Panc1 (cell line): ENCODE results near the gene SERPINA9. TPM values are rescaled to one million over a fixed set of nuclear protein-coding genes. Genes with fewer than 3 reads are reported as not detected.
"Not testable (repeated sequence)": the region's sequence is repeated elsewhere in the genome, so short reads cannot be mapped to it uniquely, and the experiment has no call there.

Source experiments
- ATAC-seq: fragments of 200-7000 bp; cut with Tn5 transposase; 2 replicates; pipeline ENCODE4 v1.9.1; 2020; ENCODE audit warnings: mild to moderate bottlenecking, moderate library complexity
- BruUV-seq: library from RNA; stranded (reverse); fragments of 400-500 nt; replicated peaks from 2 replicates; lab custom pipeline; 2021; lab: Mats Ljungman, UMichigan
- CTCF ChIA-PET: fragments of 300-600 bp; sonication (Branson Sonifier 250); formaldehyde crosslinking; loops from one replicate; lab custom pipeline; 2022; ENCODE audit warnings: antibody characterized with exemption; lab: Charles Lee
- POLR2A ChIA-PET: fragments of 300-600 bp; sonication (Branson Sonifier 250); formaldehyde crosslinking; loops from one replicate; lab custom pipeline; 2022; ENCODE audit warnings: antibody characterized with exemption; lab: Charles Lee
- DNase-seq: peaks from one replicate; pipeline ENCODE4 v3.0.0-alpha.2; 2010; ENCODE audit warnings: low read depth, low spot score
- H3K27ac ChIP-seq: 2 replicates; pipeline ENCODE4 v1.5.1; 2011; ENCODE audit warnings: mild to moderate bottlenecking, low read length, inconsistent platforms
- H3K27me3 ChIP-seq: fragments of 200-500 bp; sonication (Bioruptor generic); 2 replicates; pipeline ENCODE4 v1.6.0; 2014; ENCODE audit warnings: low read length, inconsistent platforms; ENCODE audit not compliant: control insufficient read depth, insufficient read depth
- H3K36me3 ChIP-seq: fragments of 200-500 bp; sonication (Bioruptor generic); 2 replicates; pipeline ENCODE4 v1.5.1; 2014; ENCODE audit warnings: inconsistent platforms, mild to moderate bottlenecking, low read length, moderate library complexity; ENCODE audit not compliant: control insufficient read depth, insufficient read depth
- H3K4me1 ChIP-seq: 2 replicates; pipeline ENCODE4 v1.5.1; 2011; ENCODE audit warnings: inconsistent platforms, mild to moderate bottlenecking, low read length, moderate library complexity; ENCODE audit not compliant: control insufficient read depth, insufficient read depth
- H3K4me3 ChIP-seq, 2 experiments: 2 replicates each; pipeline ENCODE4 v1.5.1; 2011 to 2012; ENCODE audit warnings: low read depth in 2 of 2, low read length in 2 of 2, mild to moderate bottlenecking in 2 of 2, inconsistent platforms in 1 of 2, moderate library complexity in 1 of 2
- H3K9me3 ChIP-seq: fragments of 200-500 bp; sonication (Bioruptor generic); 2 replicates; pipeline ENCODE4 v1.5.1; 2014; ENCODE audit warnings: low read depth, mild to moderate bottlenecking, inconsistent platforms, low read length, moderate library complexity; ENCODE audit not compliant: control insufficient read depth, insufficient read depth
- CTCF ChIP-seq: fragments of 450-650 bp; IDR thresholded peaks from 2 replicates; pipeline ENCODE4 v1.5.1; 2017; ENCODE audit warnings: mild to moderate bottlenecking
- POLR2AphosphoS5 ChIP-seq: IDR thresholded peaks from 2 replicates; pipeline ENCODE4 v1.6.1; 2012; ENCODE audit warnings: mild to moderate bottlenecking, low read depth, low read length, moderate library complexity
- REST ChIP-seq, 2 experiments: IDR thresholded peaks; 2 replicates each; pipeline ENCODE4 v1.6.1; 2011 to 2012; ENCODE audit warnings: low read depth in 2 of 2, control low read depth in 1 of 2, low read length in 1 of 2, mild to moderate bottlenecking in 1 of 2, moderate library complexity in 1 of 2; ENCODE audit not compliant: insufficient read depth in 1 of 2
- SIN3A ChIP-seq: IDR thresholded peaks from 2 replicates; pipeline ENCODE4 v1.6.1; 2012; ENCODE audit warnings: low read depth, mild to moderate bottlenecking, low read length, moderate library complexity, borderline replicate concordance; ENCODE audit not compliant: insufficient read depth
- TCF7L2 ChIP-seq: IDR thresholded peaks from 2 replicates; pipeline ENCODE4 v1.6.1; 2011; ENCODE audit warnings: mild to moderate bottlenecking, low read depth, low read length, inconsistent platforms
- in situ Hi-C: cut with HindIII; loops from 2 replicates; pipeline ENCODE4 v1.10.0; 2016; ENCODE audit warnings: low sequenced_read_pairs, low pct_unique_long_range_greater_than_20kb
- intact Hi-C: fragments of 100-400 bp; cut with micrococcal nuclease; formaldehyde crosslinking; loops from one replicate; pipeline ENCODE4 v1.10.0; 2022; ENCODE audit not compliant: unreplicated experiment
- total RNA-seq: library from RNA; stranded (reverse); gene quantifications from one replicate; pipeline ENCODE4 v1.2.1, GENCODE V29; 2021; ENCODE audit not compliant: unreplicated experiment

SERPINA9 gene
- total RNA-seq, 1 experiment from 2014 or later = not detected

GRCh38 chr14:94515426-94515825 is 39.4 kb upstream of the SERPINA9 start:
- DNase-seq = no peak
- TF ChIP-seq CTCF (no peak), TCF7L2 (no peak), REST (IDR thresholded peaks at IDR 0.05; ENCODE audit: insufficient read depth in 1 of 2, low read depth in 2 of 2, low read length in 1 of 2) (no peak), SIN3A (no peak), POLR2AphosphoS5 (no peak)
- Histone ChIP-seq H3K27me3 (no peaks in the 10 kb centered on the region), H3K4me3 (no peak overlapping the region), H3K9me3 (no peaks in the 10 kb centered on the region), H3K4me1 (no peaks in the 10 kb centered on the region), H3K27ac (no peak overlapping the region), H3K36me3 (no peaks in the 10 kb centered on the region)
- ATAC-seq = no peak
- in situ Hi-C loops = no loop called here
- POLR2A ChIA-PET = no interaction called here
- CTCF ChIA-PET = no interaction called here
- no TSS peak for BruUV-seq
- intact Hi-C loops = no loop called here

GRCh38 chr14:94514351-94514750 is 38.4 kb upstream of the SERPINA9 start:
- TF ChIP-seq CTCF (no peak), TCF7L2 (no peak), SIN3A (no peak), POLR2AphosphoS5 (no peak), REST (IDR thresholded peaks at IDR 0.05; ENCODE audit: insufficient read depth in 1 of 2, low read depth in 2 of 2, low read length in 1 of 2) (no peak)
- CTCF ChIA-PET = no interaction called here
- in situ Hi-C loops = no loop called here
- POLR2A ChIA-PET = no interaction called here
- H3K4me1 ChIP-seq = no peaks in the 10 kb centered on the region
- H3K9me3 ChIP-seq = no peaks in the 10 kb centered on the region
- intact Hi-C loops = no loop called here
- BruUV-seq = no TSS peak
- DNase-seq (no peak), ATAC-seq (no peak)
- no peaks in the 10 kb centered on the region for H3K36me3 ChIP-seq
- no peak overlapping the region for H3K27ac ChIP-seq
- no peaks in the 10 kb centered on the region for H3K27me3 ChIP-seq
- no peak overlapping the region for H3K4me3 ChIP-seq

DNA sequence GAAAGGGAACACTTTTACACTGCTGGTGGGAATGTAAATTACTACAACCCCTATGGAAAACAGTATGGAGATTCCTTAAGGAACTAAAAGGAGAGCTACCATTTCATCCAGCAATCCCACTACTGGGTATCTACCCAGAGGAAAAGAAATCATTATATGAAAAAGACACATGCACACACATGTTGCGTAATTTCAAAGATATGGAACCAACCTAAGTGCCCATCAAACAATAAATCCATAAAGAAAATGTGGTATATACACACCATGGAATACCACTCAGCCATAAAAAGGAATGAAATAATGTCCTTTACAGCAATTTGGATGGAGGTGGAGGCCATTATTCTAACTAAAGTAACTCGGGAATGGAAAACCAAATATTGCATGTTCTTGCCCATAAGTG is 34.5 kb upstream of the SERPINA9 start:
- H3K4me1 ChIP-seq, intact Hi-C loops, H3K27me3 ChIP-seq, H3K27ac ChIP-seq, H3K4me3 ChIP-seq, POLR2A ChIA-PET, BruUV-seq, DNase-seq, H3K36me3 ChIP-seq, in situ Hi-C loops, CTCF ChIA-PET, ATAC-seq, H3K9me3 ChIP-seq: not testable (repeated sequence)
